Measurements from ENCODE around the gene IGFBP4. TPM values are rescaled to one million over a fixed set of nuclear protein-coding genes. Genes with fewer than 3 reads are reported as not detected.

Gene IGFBP4
- total and polyA plus RNA-seq, 10 of the 15 experiments (the other 5 are each of a cell fraction or from before 2014, with no cell fraction given), result 2.4 to 22.3 (median 6.6) TPM

DNA sequence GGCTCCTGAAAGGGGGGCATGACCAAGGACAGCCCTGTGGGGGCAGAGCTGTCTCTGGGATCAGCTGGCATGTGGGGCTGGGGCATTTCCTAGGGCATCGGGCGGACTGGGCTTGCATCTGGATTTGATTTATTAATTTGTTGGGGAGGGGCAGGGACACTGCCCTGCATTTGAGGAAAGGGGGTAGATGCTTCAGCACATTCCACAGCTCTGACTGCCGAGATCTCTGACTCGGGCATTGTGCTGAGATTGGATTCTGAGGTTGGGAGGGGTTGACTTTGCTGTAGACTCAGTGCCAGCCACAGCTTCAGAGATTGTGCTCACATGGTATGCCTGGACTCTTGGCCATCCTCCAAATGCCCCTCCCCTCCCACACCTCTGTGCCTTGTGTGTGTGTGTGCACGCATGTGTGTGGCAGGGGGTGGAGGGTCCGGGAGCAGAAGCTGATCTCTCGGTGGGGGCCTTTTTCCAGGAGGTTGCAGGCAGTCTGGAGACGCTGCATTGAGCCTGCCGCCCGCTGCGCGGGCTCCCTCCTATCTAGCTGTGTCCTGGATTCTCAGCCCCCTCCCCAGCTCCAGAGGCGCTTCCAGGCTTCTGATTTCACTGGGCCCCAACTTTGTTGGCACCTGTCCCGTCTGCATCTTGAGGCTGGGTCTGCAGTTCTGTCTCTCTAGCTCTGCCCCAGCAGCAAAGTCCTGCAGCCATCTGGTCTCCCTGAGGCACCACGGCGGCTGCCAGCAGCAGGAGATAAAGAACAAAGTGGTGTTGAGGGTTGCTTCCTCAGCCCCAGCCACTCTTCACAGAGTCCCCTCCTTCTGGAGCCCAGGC is 14.9 kb downstream of the IGFBP4 start:
- H4K20me1 ChIP-seq (ENCODE audit: control insufficient read depth, insufficient read depth), result no peaks in the 10 kb centered on the region
- CTCF ChIA-PET, result interaction anchor here (1.6 kb wide), 1 partner anchor 18 kb away, joined by 7 read pairs; no protein-coding TSS in a partner anchor
- POLR2A ChIA-PET, result no interaction called here
- no peaks in the 10 kb centered on the region; a peak in 1 of 4 replicates for H3K27me3 ChIP-seq (replicated peaks in 1 of 2; ENCODE audit: control insufficient read depth in 2 of 2, insufficient read depth in 2 of 2, low read length in 1 of 2)
- no peak overlapping the region for H3K27ac ChIP-seq (ENCODE audit: control insufficient read depth, insufficient read depth)
- FAIRE-seq, result no peak
- TF ChIP-seq EED (IDR thresholded peaks at IDR 0.05; ENCODE audit: low read depth) (no peak), NFIC (IDR thresholded peaks at IDR 0.05; ENCODE audit: low read depth, low read length) (no peak), TCF3 (IDR thresholded peaks at IDR 0.05; ENCODE audit: borderline replicate concordance, insufficient read depth, low read depth, low read length) (no peak), HDAC6 (IDR thresholded peaks at IDR 0.05; ENCODE audit: unreplicated experiment) (no peak), CBX3 (IDR thresholded peaks at IDR 0.05; ENCODE audit: borderline replicate concordance, low read depth) (no peak), CREB1 (IDR thresholded peaks at IDR 0.05; ENCODE audit: low read depth) (no peak), BCL11A (IDR thresholded peaks at IDR 0.05; ENCODE audit: low read depth, low read length) (no peak), NR2F1 (conservative IDR thresholded peaks at IDR 0.05) (no peak), RUNX3 (IDR thresholded peaks at IDR 0.05; ENCODE audit: low read length) (no peak), SUZ12 (IDR thresholded peaks at IDR 0.05; ENCODE audit: unreplicated experiment) (no peak)
- TF ChIP-seq, protein P1, sequence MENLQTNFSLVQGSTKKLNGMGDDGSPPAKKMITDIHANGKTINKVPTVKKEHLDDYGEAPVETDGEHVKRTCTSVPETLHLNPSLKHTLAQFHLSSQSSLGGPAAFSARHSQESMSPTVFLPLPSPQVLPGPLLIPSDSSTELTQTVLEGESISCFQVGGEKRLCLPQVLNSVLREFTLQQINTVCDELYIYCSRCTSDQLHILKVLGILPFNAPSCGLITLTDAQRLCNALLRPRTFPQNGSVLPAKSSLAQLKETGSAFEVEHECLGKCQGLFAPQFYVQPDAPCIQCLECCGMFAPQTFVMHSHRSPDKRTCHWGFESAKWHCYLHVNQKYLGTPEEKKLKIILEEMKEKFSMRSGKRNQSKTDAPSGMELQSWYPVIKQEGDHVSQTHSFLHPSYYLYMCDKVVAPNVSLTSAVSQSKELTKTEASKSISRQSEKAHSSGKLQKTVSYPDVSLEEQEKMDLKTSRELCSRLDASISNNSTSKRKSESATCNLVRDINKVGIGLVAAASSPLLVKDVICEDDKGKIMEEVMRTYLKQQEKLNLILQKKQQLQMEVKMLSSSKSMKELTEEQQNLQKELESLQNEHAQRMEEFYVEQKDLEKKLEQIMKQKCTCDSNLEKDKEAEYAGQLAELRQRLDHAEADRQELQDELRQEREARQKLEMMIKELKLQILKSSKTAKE (IDR thresholded peaks at IDR 0.05; ENCODE audit: low read depth, poor library complexity, severe bottlenecking), result no peak
- TF ChIP-seq, protein P2, sequence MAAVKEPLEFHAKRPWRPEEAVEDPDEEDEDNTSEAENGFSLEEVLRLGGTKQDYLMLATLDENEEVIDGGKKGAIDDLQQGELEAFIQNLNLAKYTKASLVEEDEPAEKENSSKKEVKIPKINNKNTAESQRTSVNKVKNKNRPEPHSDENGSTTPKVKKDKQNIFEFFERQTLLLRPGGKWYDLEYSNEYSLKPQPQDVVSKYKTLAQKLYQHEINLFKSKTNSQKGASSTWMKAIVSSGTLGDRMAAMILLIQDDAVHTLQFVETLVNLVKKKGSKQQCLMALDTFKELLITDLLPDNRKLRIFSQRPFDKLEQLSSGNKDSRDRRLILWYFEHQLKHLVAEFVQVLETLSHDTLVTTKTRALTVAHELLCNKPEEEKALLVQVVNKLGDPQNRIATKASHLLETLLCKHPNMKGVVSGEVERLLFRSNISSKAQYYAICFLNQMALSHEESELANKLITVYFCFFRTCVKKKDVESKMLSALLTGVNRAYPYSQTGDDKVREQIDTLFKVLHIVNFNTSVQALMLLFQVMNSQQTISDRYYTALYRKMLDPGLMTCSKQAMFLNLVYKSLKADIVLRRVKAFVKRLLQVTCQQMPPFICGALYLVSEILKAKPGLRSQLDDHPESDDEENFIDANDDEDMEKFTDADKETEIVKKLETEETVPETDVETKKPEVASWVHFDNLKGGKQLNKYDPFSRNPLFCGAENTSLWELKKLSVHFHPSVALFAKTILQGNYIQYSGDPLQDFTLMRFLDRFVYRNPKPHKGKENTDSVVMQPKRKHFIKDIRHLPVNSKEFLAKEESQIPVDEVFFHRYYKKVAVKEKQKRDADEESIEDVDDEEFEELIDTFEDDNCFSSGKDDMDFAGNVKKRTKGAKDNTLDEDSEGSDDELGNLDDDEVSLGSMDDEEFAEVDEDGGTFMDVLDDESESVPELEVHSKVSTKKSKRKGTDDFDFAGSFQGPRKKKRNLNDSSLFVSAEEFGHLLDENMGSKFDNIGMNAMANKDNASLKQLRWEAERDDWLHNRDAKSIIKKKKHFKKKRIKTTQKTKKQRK (IDR thresholded peaks at IDR 0.05; ENCODE audit: low read depth, low read length), result no peak
- TF ChIP-seq, protein P3, sequence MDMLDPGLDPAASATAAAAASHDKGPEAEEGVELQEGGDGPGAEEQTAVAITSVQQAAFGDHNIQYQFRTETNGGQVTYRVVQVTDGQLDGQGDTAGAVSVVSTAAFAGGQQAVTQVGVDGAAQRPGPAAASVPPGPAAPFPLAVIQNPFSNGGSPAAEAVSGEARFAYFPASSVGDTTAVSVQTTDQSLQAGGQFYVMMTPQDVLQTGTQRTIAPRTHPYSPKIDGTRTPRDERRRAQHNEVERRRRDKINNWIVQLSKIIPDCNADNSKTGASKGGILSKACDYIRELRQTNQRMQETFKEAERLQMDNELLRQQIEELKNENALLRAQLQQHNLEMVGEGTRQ (IDR thresholded peaks at IDR 0.05; ENCODE audit: borderline replicate concordance, low read depth, low read length), result no peak
- no peak for DNase-seq (ENCODE audit: low read depth, low spot score)
- H3K4me3 ChIP-seq, result no peak overlapping the region
- RAD21 ChIA-PET (ENCODE audit: unreplicated experiment), result no interaction called here
- H3K4me2 ChIP-seq (ENCODE audit: control insufficient read depth, insufficient read depth), result no peak overlapping the region
- no peaks in the 10 kb centered on the region for H3K4me1 ChIP-seq (ENCODE audit: control insufficient read depth, insufficient read depth, low read length)
- H3K9ac ChIP-seq (ENCODE audit: control insufficient read depth, insufficient read depth, low read length), result no peak overlapping the region
- no peak for ATAC-seq
- no peaks in the 10 kb centered on the region for H3K9me3 ChIP-seq (replicated peaks; ENCODE audit: control insufficient read depth, insufficient read depth, low read length)
- SMC1A ChIA-PET (ENCODE audit: uncharacterized antibody, unreplicated experiment), result no interaction called here
- H3K36me3 ChIP-seq (ENCODE audit: control insufficient read depth in 2 of 2, insufficient read depth in 2 of 2, low read length in 1 of 2), result no peaks in the 10 kb centered on the region
- intact Hi-C loops (cut with micrococcal nuclease; ENCODE audit: unreplicated experiment) (no loop called here), in situ Hi-C loops (cut with MboI) (no loop called here)
- no peaks in the 10 kb centered on the region for H3K79me2 ChIP-seq (ENCODE audit: control insufficient read depth, insufficient read depth, low read length)
- 48% methylated on average over 16 of the region's 16 CpGs for WGBS (ENCODE audit: insufficient coverage, insufficient replicate concordance, low lambda C conversion rate, missing lambda C conversion rate)
- no TSS peak for BruUV-seq (replicated peaks)
- H2AFZ ChIP-seq (ENCODE audit: control insufficient read depth, low read depth, low read length), result no peak overlapping the region
